ENCODE measurements around the gene MARCHF6.
"Not testable (repeated sequence)": the region's sequence is repeated elsewhere in the genome, so short reads cannot be mapped to it uniquely, and the experiment has no call there.

MARCHF6 gene

DNA sequence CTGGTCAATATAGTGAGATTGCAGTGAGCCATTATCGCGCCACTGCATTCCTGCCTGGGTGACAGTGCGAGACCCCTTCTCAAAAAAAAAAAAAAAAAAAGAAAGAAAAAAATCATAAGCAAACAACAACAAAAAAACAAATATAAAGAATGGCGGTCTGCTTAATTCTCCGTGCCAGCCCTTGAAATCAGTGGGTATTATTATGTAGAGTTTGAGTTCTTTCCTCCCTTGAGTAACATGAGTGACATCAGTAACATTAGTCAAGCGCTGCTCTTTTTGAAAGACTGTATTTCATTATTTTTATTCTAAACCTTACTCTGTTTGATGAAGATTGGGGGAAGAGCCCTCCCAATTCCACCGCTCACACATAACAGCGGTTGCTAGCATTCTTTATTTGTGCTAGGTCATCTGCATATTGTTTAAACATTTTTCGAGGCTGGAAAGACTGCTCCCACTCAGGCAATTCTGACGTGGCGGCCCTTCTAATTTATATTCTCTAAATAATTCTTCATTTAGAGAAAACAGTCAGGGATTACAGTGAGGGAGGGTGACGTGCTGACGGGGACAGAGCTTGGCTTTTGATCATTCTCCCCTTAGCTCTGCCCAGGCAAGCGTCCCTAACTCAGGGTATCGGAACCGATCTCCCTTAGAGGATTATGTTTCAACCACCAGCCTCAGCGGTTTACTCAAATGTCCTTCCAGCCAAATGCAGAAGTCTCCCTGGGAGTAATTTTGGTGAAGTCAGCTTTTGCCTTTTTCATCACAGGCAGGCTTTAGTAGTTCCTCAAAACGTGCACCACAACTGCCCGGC lies 860 bp upstream of the MARCHF6 start:
- DNase-seq: no peak

DNA sequence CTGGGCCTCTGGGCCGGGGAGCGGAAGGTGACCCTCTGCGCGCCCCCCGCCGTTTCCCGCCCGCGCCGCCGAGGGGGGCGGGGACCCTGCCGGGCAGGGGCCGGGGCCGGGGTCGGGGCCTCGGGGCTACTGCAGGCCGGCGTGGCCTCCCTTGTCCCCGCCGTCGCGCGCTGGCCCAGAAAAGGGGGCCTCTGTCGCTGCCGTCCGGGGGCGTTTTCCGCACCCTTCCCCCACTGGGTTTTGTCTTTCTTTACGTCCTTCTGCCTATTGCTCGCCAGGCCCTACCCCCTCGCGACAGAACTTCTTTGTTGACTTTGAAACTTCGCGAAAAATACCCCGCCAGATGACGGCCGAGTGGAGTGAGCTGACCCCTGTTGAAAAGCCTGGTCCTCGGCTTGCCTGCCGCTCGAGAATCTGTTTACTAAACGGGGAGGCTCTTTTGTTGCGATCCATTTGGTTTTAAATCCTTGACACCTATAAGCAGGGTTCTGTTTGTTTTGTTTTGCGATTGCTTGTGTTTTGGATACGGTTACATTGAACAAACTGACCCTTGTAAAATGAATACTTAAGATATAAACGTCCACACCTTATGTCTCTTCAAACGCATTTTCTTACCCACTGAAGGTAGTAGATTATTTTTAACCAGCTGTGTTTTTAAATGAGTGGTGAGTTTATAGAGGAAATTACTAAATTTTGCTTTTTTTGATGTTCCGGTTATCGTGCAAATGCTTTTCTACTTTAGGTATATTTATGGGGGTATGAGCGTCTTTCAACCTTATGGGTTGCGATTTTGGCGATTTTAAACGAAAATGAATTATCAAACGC lies 765 bp downstream of the MARCHF6 start:
- peak; percentile 53 for DNase-seq

DNA sequence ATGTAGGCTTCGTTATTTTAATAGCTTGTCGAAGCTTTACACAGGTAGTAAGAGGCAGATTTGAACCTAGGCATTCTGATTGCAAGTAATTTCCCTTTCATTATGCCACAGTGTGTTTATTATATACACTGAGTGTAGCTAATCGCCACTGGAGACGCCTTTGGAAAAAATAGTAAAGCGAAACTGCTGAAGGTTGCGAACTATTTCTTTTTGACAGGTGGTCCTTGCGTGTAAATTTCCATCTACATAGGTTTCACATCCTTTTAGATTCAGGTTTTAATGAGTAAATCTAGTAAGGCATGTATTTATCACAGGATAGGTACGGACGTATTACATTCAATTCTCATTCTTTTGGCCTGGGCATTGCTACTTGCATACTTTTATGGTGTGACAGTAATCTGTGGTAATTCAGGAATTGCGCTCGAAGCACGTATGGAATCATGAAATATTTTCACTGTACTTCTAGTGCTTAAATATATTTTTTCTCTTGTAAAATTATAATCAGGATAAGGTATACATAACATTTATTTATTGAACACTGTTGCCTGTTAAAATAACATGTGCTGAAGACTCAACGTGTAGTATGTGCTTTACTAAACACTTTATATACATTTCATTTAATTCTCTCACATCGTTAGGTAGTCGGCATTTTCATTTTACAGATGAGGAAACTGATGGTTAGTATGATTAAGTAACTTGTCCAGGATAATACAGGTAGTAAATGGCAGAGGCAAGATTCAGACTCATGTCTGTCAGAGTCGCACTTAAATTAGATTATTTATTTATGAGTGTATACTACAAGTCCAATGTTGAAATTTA lies 1.8 kb downstream of the MARCHF6 start:
- peak; percentile 44 for DNase-seq

- DNase-seq: no peak
Measured at GRCh38 chr5:10358999-10359398, 5.5 kb downstream of the MARCHF6 start.

DNA sequence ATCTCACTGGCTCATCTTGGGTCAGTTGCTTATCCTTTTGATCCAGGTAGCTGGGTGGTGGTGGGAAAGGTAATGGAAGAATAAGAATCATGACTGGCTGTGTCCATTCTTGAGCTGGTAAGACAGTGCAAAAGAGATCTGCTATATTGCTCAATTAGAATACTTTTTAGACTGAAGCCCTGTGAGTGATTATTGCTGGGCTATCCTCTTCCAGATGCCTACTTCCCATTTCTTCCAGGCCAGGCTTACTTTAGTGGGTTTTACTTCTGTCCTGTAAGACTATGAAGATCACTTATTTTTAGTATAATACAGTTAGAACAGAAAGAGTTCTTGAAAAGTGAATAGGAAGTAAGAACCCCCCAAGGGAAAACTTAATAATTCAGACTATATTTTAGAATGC lies 7.2 kb downstream of the MARCHF6 start:
- no peak for DNase-seq

DNA sequence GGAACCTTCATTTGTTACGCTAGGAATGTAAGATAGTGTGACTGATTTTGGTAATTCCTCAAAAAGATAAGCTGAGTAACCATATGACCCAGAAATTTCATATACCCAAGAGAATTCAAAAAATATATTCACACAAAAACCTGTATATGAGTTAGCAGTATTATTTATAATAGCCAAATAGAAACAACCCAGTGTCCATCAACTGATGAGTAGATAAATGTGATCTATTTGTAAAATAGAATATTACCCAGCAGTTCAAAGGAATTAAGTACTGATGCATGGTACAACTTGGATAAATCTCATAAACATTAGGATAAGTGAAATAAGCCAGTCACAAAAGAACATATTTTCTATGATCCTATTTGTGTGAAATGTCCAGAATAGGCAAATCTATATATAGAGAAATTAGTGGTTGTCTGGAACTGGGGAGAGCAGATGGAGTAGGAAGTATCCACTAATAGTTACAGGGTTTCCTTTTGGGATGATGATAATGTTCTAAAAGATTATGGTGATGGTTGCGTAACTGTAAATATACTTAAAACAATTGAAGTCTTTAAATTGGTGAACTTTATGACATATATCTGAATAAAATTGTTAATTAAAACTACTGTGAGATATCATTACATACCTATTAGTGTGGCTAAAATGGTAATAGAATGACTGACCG lies 10.2 kb downstream of the MARCHF6 start:
- no peak for DNase-seq

DNA sequence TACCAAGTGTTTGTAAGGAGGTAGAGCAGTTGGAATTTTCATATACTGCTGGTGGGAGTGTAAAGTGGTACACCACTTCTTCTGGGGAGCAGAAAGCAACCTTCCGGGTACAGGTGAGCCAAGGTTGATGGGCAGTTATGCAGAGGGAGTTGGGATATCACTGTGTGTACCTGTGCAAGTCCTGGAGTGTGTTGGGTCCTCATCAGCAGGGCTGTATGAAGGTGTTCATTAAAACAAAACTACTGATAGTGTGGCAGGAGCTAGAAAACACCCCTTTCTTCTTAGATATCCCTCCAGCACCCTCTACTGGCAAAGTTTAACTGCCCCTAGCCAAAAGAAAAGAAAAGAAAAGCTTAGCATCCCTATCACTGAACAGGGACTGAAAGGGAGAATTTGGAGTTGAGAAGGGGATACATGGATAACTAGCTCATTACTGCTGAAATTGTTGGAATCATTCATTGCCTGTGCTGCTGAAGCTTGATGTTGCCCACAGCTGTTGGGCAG lies 10.7 kb downstream of the MARCHF6 start:
- DNase-seq: peak; percentile 38

- no peak for DNase-seq
Measured at GRCh38 chr5:10365782-10366181, 12.3 kb downstream of the MARCHF6 start.

GRCh38 chr5:10366310-10367272 lies 13.1 kb downstream of the MARCHF6 start:
- no peak for DNase-seq

- DNase-seq: no peak
Measured at GRCh38 chr5:10367579-10367978, 14.1 kb downstream of the MARCHF6 start.

DNA sequence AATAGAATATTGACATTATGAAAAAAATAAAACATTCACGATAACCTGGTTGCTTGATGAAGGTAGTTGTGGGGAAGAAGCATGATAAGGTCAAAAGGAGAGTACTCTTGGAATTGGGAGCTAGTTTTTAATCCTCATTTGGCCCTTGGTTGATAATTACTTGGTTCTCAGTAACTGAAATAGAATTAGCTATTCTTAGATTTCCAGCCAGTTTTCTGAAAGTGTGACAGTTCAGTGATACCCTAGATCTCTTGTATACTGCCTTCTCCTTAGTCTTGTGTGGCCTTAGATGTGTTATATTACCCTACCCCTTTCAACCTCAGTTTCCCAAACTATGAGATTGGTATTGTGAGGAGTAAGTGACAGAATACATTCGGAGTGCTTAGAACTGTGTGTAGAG lies 17.4 kb downstream of the MARCHF6 start:
- no peak for DNase-seq

DNA sequence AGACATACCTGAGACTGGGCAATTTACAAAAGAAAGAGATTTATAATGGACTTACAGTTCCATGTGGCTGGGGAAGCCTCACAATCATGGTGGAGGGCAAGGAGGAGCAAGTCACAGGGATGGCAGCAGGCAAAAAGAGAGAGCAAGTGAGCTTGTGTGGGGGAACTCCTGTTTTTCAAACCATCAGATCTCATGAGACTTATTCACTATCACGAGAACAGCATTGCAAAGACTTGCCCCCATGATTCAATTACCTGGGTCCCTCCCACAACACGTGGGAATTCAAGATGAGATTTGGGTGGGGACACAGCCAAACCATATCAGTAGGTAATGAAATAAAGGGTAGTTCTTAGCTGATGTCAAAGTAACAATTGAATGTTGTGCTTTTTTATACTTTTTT lies 17.9 kb downstream of the MARCHF6 start:
- DNase-seq: not testable (repeated sequence)

- DNase-seq: no peak
Measured at GRCh38 chr5:10372726-10373709, 19.5 kb downstream of the MARCHF6 start.

DNA sequence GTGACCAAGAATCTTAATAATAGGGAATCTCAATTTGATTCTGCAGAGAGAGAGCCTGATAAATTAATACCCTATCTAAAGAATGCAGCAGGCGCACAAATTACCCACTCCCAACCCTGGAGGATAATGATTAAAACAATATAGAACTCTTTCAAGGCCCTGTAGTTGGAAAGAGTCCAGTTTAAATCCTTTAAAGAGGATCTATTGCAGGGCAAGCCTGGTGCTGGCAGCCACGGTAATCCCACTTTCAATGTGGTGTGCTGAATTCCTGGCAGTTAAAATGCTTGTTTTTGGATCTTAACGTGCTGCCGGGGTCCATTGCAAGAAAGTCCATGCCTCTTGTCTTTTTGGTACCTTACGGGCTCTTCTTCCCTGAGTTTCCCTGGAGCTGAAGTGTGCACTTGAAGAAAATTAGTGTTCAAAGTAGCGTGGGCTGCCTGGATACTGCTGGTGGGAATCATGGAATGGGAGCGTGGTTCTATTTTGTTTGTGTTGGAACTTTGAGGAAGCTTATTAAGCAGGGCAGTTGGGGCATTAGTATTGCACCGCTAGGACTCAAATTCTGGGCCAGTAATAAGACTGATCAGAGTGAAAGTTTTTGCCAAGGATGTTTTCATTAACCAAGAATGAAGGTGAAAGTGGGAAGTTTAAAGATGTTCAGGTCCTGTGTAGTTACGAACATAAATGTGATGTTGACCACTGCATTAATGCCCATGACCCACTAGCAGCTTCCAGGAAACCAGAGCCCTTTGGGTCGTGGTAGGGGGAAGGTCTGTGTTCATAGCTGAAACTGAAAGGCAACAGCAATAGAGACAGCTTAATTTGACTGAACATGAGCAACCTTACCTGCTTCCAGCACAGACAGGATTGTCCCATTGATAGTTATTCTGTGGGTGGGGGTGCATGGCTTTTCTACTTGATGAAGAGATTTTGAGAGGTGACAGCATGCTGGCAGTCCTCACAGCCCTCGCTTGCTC lies 20.8 kb downstream of the MARCHF6 start:
- no peak for DNase-seq

- DNase-seq: not testable (repeated sequence)
Measured at GRCh38 chr5:10375146-10375545, 21.7 kb downstream of the MARCHF6 start.

GRCh38 chr5:10376544-10376943 lies 23.0 kb downstream of the MARCHF6 start:
- no peak for DNase-seq

GRCh38 chr5:10377081-10377480 lies 23.6 kb downstream of the MARCHF6 start:
- DNase-seq: peak; percentile 15

DNA sequence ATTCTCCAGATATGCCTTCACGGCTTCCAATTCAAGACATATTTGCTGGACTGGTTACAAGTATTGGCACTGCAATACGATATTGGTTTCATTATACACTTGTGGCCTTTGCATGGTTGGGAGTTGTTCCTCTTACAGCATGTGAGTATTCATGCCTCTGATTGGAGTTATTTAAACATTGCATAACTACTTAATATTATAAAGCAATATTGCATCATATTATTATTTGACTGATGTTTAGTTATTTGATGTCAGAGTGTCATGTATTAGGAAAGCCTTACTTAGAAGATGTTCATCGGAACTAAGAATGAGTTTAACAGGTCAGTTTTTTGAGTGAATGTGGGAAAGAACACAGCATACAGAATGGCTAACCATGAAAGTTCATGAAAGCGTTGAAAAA lies 28.3 kb downstream of the MARCHF6 start:
- DNase-seq: no peak

DNA sequence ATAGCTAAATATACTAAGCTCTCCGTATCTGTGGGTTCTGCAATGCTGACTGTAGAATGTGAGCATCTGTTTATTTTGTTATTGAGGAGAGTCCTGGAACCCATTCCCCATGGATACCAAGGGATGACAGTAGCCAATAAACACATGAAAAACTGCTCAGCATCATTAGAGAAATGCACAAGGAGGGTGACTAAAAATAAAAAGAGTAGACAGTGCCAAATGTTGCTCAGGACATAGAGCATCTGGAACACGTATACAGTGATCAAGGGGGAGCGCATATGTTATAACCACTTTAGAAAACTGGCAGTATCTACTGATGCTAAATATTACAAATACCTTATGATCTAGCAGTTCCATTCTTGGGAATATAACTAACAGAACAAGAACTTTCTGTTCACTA lies 31.0 kb downstream of the MARCHF6 start:
- DNase-seq: no peak
